ENCODE results near the gene PAOX. TPM values are rescaled to one million over a fixed set of nuclear protein-coding genes. Genes with fewer than 3 reads are reported as not detected.

The PAOX gene
- total RNA-seq, 2 donors from 2014 or later = 9.7 to 11.1 TPM

DNA sequence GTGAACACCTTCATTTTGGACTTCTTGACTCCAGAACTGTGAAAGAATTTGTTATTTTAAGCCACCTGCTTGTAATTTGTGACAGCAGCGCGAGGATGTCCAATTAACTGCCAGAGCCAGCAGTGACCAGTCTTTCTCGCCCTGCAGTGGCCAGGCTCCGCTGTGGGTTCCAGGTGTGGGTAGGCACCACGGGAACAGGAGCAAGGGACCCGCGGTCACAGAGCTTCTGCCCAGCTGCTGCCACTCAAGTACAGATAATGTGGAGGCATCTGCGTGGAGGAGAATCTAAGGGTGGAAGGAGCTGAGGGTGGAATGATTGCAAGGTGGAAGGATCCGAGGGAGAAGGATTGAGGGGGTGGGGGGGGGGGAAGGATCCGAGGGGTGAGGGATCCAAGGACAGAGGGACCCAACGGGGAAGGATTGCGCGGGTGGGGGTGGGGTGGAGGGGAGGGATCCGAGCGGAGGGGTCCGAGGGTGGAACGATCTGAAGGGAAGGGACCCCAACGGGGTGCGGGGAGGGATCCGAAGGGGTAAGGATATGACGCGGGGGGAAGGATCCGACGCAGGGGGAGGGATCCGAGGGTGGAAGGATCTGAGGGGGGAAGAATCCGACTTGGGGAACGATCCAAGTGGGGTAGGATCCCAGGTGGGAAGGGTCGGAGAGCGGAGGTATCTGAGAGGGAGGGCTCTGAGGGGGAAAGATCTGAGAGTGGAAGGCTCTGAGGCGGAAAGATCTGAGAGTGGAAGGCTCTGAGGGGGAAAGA lies 45.9 kb upstream of the PAOX start:
- Histone ChIP-seq H3K36me3 (ENCODE audit: control insufficient read depth, insufficient read depth, low read length) (no peaks in the 10 kb centered on the region), H3K4me1 (ENCODE audit: control insufficient read depth, insufficient read depth, low read length) (no peaks in the 10 kb centered on the region), H3K27me3 (ENCODE audit: control insufficient read depth, insufficient read depth, low read length, poor library complexity, severe bottlenecking) (peaks cover 96% of the 10 kb centered on the region), H3K27ac (ENCODE audit: low read depth, low read length) (no peak overlapping the region), H3K9ac (ENCODE audit: extremely low read depth, low read length, poor library complexity, severe bottlenecking) (no peak overlapping the region), H3K4me3 (ENCODE audit: low read length) (no peak overlapping the region), H3K9me3 (ENCODE audit: control insufficient read depth, low read length) (peaks cover 6% of the 10 kb centered on the region)
- Mint-ChIP-seq H3K27ac (no peak overlapping the region), H3K36me3 (ENCODE audit: low read depth) (no peaks in the 10 kb centered on the region), H3K4me1 (peaks cover 5% of the 10 kb centered on the region), H3K4me3 (no peak overlapping the region), H3K9me3 (peaks cover 5% of the 10 kb centered on the region), H3K27me3 (ENCODE audit: insufficient read depth) (peaks cover 55% of the 10 kb centered on the region)
- TF ChIP-seq, protein P1, sequence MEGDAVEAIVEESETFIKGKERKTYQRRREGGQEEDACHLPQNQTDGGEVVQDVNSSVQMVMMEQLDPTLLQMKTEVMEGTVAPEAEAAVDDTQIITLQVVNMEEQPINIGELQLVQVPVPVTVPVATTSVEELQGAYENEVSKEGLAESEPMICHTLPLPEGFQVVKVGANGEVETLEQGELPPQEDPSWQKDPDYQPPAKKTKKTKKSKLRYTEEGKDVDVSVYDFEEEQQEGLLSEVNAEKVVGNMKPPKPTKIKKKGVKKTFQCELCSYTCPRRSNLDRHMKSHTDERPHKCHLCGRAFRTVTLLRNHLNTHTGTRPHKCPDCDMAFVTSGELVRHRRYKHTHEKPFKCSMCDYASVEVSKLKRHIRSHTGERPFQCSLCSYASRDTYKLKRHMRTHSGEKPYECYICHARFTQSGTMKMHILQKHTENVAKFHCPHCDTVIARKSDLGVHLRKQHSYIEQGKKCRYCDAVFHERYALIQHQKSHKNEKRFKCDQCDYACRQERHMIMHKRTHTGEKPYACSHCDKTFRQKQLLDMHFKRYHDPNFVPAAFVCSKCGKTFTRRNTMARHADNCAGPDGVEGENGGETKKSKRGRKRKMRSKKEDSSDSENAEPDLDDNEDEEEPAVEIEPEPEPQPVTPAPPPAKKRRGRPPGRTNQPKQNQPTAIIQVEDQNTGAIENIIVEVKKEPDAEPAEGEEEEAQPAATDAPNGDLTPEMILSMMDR (conservative IDR thresholded peaks at IDR 0.05) = no peak
- 67 to 73% methylated on average over 16 to 24 of the region's 30 CpGs for WGBS, 2 experiments (ENCODE audit: insufficient coverage in 1 of 2, insufficient read length in 1 of 2)
- DNase-seq = no peak

DNA sequence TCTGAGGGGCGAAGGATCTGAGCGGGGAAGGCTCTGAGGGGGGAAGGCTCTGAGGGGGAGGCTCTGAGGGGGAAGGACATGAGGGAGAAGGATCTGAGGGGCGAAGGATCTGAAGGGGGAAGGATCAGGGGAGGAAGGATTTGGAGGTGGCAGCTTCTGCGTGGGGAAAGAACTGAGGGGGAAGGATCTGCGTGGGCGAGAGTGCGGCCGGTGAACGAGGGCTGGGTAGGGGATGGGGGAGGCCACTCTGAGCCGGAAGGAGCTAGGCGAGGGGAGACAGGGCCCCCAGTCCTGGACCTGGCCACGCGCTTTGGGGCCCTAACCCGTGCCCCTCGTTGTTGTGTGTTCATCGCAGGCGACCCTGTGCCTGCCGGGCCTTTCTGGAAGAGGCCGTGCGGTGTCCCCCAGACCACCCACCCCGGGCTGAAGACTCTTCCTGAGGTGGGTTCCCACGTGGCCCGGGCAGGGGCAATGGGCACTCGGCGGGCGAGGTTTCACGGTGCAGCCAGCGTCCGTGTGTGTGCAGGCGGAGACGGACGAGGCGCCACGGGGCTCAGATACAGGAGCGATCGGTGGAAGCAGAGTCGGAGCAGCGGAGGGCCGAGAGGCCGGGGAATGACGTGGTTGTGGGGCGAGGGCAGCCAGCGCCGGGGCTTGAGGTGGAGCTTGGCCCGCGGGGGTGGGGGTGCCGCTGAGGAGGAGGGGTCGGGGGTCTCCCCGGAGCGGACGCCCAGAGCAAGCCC lies 44.4 kb upstream of the PAOX start:
- no peaks in the 10 kb centered on the region for H3K4me1 ChIP-seq (ENCODE audit: control insufficient read depth, insufficient read depth, low read length)
- peaks cover 96% of the 10 kb centered on the region for H3K27me3 ChIP-seq (ENCODE audit: control insufficient read depth, insufficient read depth, low read length, poor library complexity, severe bottlenecking)
- H3K36me3 Mint-ChIP-seq (ENCODE audit: low read depth) = no peaks in the 10 kb centered on the region
- H3K27ac ChIP-seq (ENCODE audit: low read depth, low read length) = no peak overlapping the region
- DNase-seq = peak; percentile 75
- H3K9me3 ChIP-seq (ENCODE audit: control insufficient read depth, low read length) = peaks cover 11% of the 10 kb centered on the region
- peak overlapping the region; percentile 40 for H3K4me3 Mint-ChIP-seq
- TF ChIP-seq, protein P1 (conservative IDR thresholded peaks at IDR 0.05) = no peak
- H3K9ac ChIP-seq (ENCODE audit: extremely low read depth, low read length, poor library complexity, severe bottlenecking) = no peak overlapping the region
- WGBS, 2 experiments (ENCODE audit: insufficient coverage in 1 of 2, insufficient read length in 1 of 2) = 14 to 31% methylated on average over 17 to 51 of the region's 51 CpGs
- H3K4me3 ChIP-seq (ENCODE audit: low read length) = peak overlapping the region; percentile 40
- no peak overlapping the region for H3K27ac Mint-ChIP-seq
- no peaks in the 10 kb centered on the region for H3K4me1 Mint-ChIP-seq
- no peaks in the 10 kb centered on the region for H3K36me3 ChIP-seq (ENCODE audit: control insufficient read depth, insufficient read depth, low read length)
- peaks cover 5% of the 10 kb centered on the region for H3K9me3 Mint-ChIP-seq
- peaks cover 39% of the 10 kb centered on the region for H3K27me3 Mint-ChIP-seq (ENCODE audit: insufficient read depth)

DNA sequence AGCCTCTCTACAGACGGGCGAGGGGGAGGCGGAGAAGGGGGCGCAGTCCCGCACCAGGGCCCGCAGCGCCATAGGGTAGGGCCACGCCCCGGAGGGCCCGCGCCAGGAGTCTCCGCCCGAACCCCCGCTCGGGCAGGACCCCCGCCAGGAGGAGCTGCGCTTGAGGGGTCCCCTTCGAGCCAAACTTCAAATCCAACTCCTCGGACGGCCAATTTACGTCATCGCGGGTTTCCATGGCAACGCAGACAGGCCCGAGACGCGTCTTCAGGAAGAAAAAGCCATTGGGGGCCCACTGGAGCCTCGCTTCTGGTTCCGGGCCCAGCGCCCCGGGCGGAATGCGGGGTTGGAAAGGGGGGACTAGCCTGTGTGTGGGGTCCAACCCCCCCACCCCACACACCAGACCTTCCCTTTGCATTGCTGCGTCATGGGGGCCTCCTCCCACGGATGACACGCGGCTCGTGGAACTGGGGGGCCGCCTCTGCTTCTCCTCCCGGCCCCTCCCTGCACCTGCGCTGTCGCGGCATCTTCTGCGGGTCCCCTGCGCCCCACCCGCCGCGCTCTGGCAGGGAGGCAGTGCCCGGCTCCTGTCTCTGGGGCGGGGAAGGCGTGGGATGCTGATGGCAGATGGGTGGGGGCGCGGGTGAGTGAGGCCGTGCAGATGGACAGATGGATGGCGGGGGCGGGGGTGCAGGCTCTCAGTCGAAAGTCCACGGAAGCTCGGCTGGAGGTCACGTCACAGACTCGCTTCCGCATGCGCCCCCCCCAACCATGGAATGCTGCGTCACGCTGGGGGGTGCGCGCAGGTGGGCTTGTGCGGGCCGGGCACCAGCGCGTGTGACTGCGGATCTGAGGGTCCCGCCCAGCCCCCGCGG lies 43.6 kb upstream of the PAOX start:
- Histone ChIP-seq H3K27ac (ENCODE audit: low read depth, low read length) (no peak overlapping the region), H3K4me1 (ENCODE audit: control insufficient read depth, insufficient read depth, low read length) (no peaks in the 10 kb centered on the region), H3K4me3 (ENCODE audit: low read length) (peak overlapping the region; percentile 40), H3K27me3 (ENCODE audit: control insufficient read depth, insufficient read depth, low read length, poor library complexity, severe bottlenecking) (peaks cover 97% of the 10 kb centered on the region), H3K9ac (ENCODE audit: extremely low read depth, low read length, poor library complexity, severe bottlenecking) (no peak overlapping the region), H3K36me3 (ENCODE audit: control insufficient read depth, insufficient read depth, low read length) (no peaks in the 10 kb centered on the region), H3K9me3 (ENCODE audit: control insufficient read depth, low read length) (peaks cover 11% of the 10 kb centered on the region)
- WGBS, 2 experiments (ENCODE audit: insufficient coverage in 1 of 2, insufficient read length in 1 of 2) = 4 to 12% methylated on average over 15 to 75 of the region's 75 CpGs
- peak overlapping the region; percentile 40 for H3K4me3 Mint-ChIP-seq
- no peaks in the 10 kb centered on the region for H3K4me1 Mint-ChIP-seq
- H3K36me3 Mint-ChIP-seq (ENCODE audit: low read depth) = no peaks in the 10 kb centered on the region
- H3K9me3 Mint-ChIP-seq = peaks cover 5% of the 10 kb centered on the region
- no peak overlapping the region for H3K27ac Mint-ChIP-seq
- TF ChIP-seq, protein P1 (conservative IDR thresholded peaks at IDR 0.05) = no peak
- peak; percentile 84 for DNase-seq
- H3K27me3 Mint-ChIP-seq (ENCODE audit: insufficient read depth) = peaks cover 33% of the 10 kb centered on the region

Measured in endodermal cell (in vitro differentiated cells).